Hepatocyte (in vitro differentiated cells): ENCODE measurements around the gene HDAC11. TPM values are rescaled to one million over a fixed set of nuclear protein-coding genes. Genes with fewer than 3 reads are reported as not detected.

Experiments
- DNase-seq: peaks from one replicate; pipeline ENCODE4 v3.0.0-alpha.2; 2016; ENCODE audit warnings: low spot score
- H2AFZ ChIP-seq: fragments of 200-600 bp; sonication (generic); 2 replicates; pipeline ENCODE4 v1.6.0; 2016; ENCODE audit warnings: antibody characterized with exemption, mild to moderate bottlenecking
- H3K27ac ChIP-seq: fragments of 200-600 bp; sonication (generic); 2 replicates; pipeline ENCODE4 v1.5.1; 2016; ENCODE audit warnings: mild to moderate bottlenecking
- H3K27me3 ChIP-seq: fragments of 200-600 bp; sonication (generic); 2 replicates; pipeline ENCODE4 v1.6.1; 2016
- H3K36me3 ChIP-seq: fragments of 200-600 bp; sonication (generic); replicated peaks from 2 replicates; pipeline ENCODE4 v1.5.1; 2016; ENCODE audit warnings: low read depth; ENCODE audit not compliant: insufficient read depth
- H3K4me1 ChIP-seq: fragments of 200-600 bp; sonication (generic); 2 replicates; pipeline ENCODE4 v1.5.1; 2016; ENCODE audit warnings: mild to moderate bottlenecking, moderate library complexity; ENCODE audit not compliant: insufficient read depth
- H3K4me2 ChIP-seq: fragments of 200-600 bp; sonication (generic); 2 replicates; pipeline ENCODE4 v1.6.0; 2016
- H3K4me3 ChIP-seq: fragments of 200-600 bp; sonication (generic); 2 replicates; pipeline ENCODE4 v1.5.1; 2016; ENCODE audit warnings: mild to moderate bottlenecking
- H3K79me2 ChIP-seq: fragments of 200-600 bp; sonication (generic); 2 replicates; pipeline ENCODE4 v1.6.0; 2017; ENCODE audit warnings: mild to moderate bottlenecking
- H3K9me2 ChIP-seq: fragments of 200-600 bp; sonication (generic); replicated peaks from 2 replicates; pipeline ENCODE4 v1.6.0; 2017; ENCODE audit warnings: mild to moderate bottlenecking; ENCODE audit not compliant: insufficient read depth
- H3K9me3 ChIP-seq: fragments of 200-600 bp; sonication (generic); 2 replicates; pipeline ENCODE4 v1.5.1; 2016; ENCODE audit warnings: low read depth, mild to moderate bottlenecking
- H4K20me1 ChIP-seq: fragments of 200-600 bp; sonication (generic); 2 replicates; pipeline ENCODE4 v1.6.0; 2016; ENCODE audit warnings: mild to moderate bottlenecking; ENCODE audit not compliant: insufficient read depth, poor library complexity, severe bottlenecking
- EZH2 ChIP-seq: fragments of 200-600 bp; sonication (generic); IDR thresholded peaks from 2 replicates; pipeline ENCODE4 v1.6.1; 2016; ENCODE audit warnings: antibody characterized with exemption, mild to moderate bottlenecking, borderline replicate concordance
- EZH2phosphoT487 ChIP-seq: fragments of 200-600 bp; sonication (generic); IDR thresholded peaks from one replicate; pipeline ENCODE4 v1.6.1; 2018; ENCODE audit warnings: antibody characterized with exemption, mild to moderate bottlenecking, low read depth, moderate library complexity; ENCODE audit not compliant: unreplicated experiment, severe bottlenecking
- WGBS: methylation state at CpG from one replicate; pipeline ENCODE4 v1.1.6; 2016; ENCODE audit warnings: low lambda C conversion rate; ENCODE audit errors: missing lambda C conversion rate; 5-methylcytosine and 5-hydroxymethylcytosine counted together
- polyA plus RNA-seq: library from polyadenylated mRNA; unstranded; fragments of >200 nt; fragmentation: Nextera tagmentation; extraction: Ambion mirVana; gene quantifications from 2 replicates; pipeline ENCODE4 v1.2.1, GENCODE V29; 2016
- small RNA-seq: library from RNA; depleted of rRNA; stranded (forward); fragments of <200 nt; gene quantifications from one replicate; pipeline ENCODE3, GENCODE V24; 2014
- total RNA-seq: library from RNA; depleted of rRNA; stranded (reverse); fragments of >200 nt; gene quantifications from 2 replicates; pipeline ENCODE4 v1.2.3, GENCODE V29; 2014
- TF ChIP-seq, protein P1 (sequence below): fragments of 200-600 bp; sonication (generic); IDR thresholded peaks from 2 replicates; pipeline ENCODE4 v1.5.1; 2016; ENCODE audit warnings: antibody characterized with exemption, mild to moderate bottlenecking; ENCODE audit not compliant: poor library complexity

HDAC11 gene
- total and polyA plus RNA-seq, 2 experiments from 2014 or later: 8.4 to 12.3 TPM

DNA sequence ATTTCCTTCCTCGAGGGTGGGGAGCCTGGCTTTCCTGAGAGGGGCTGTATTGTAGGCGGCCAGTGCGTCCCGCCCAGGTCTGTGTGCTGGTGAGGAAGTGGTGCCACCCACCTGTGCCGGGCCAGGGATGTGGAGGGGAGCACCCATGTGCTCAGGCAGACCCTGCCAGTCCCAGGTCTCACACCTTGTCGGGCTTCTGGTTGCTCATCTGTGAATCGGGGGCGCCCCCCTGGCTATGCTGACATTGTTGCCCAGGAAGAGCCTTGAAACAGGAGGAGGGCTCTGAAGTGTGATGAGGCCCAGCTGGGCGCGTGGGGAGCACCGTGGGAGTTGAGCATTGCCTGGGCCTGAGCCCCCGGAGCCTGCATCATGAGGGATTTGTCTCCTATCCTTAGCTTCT, 73.6 kb downstream of the HDAC11 start:
- H3K27ac ChIP-seq: no peak overlapping the region
- H3K36me3 ChIP-seq: no peaks in the 10 kb centered on the region
- H3K4me1 ChIP-seq: peaks cover 8% of the 10 kb centered on the region
- 89% methylated on average over 11 of the region's 12 CpGs for WGBS
- peaks cover 2% of the 10 kb centered on the region for H3K79me2 ChIP-seq
- H4K20me1 ChIP-seq: no peaks in the 10 kb centered on the region
- no peak overlapping the region for H3K4me3 ChIP-seq
- no peak overlapping the region for H3K4me2 ChIP-seq
- no peaks in the 10 kb centered on the region for H3K9me2 ChIP-seq
- no peak overlapping the region for H2AFZ ChIP-seq
- no peaks in the 10 kb centered on the region for H3K27me3 ChIP-seq
- DNase-seq: no peak
- no peak for TF ChIP-seq EZH2
- no peak for TF ChIP-seq EZH2phosphoT487
- TF ChIP-seq, protein P1, sequence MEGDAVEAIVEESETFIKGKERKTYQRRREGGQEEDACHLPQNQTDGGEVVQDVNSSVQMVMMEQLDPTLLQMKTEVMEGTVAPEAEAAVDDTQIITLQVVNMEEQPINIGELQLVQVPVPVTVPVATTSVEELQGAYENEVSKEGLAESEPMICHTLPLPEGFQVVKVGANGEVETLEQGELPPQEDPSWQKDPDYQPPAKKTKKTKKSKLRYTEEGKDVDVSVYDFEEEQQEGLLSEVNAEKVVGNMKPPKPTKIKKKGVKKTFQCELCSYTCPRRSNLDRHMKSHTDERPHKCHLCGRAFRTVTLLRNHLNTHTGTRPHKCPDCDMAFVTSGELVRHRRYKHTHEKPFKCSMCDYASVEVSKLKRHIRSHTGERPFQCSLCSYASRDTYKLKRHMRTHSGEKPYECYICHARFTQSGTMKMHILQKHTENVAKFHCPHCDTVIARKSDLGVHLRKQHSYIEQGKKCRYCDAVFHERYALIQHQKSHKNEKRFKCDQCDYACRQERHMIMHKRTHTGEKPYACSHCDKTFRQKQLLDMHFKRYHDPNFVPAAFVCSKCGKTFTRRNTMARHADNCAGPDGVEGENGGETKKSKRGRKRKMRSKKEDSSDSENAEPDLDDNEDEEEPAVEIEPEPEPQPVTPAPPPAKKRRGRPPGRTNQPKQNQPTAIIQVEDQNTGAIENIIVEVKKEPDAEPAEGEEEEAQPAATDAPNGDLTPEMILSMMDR: no peak
- H3K9me3 ChIP-seq: no peaks in the 10 kb centered on the region

- H3K4me2 ChIP-seq: peak overlapping the region; percentile 37
- DNase-seq: no peak
- TF ChIP-seq EZH2 (no peak), EZH2phosphoT487 (no peak)
- TF ChIP-seq, protein P1: no peak
- H4K20me1 ChIP-seq: no peaks in the 10 kb centered on the region
- no peaks in the 10 kb centered on the region for H3K36me3 ChIP-seq
- WGBS: 85% methylated on average over 11 of the region's 11 CpGs
- H3K4me1 ChIP-seq: peaks cover 8% of the 10 kb centered on the region
- peak overlapping the region; percentile 74 for H3K27ac ChIP-seq
- H2AFZ ChIP-seq: no peak overlapping the region
- H3K9me3 ChIP-seq: no peaks in the 10 kb centered on the region
- no peaks in the 10 kb centered on the region for H3K9me2 ChIP-seq
- H3K79me2 ChIP-seq: peaks cover 2% of the 10 kb centered on the region
- H3K4me3 ChIP-seq: no peak overlapping the region
- H3K27me3 ChIP-seq: no peaks in the 10 kb centered on the region
These were observed 75.6 kb downstream of the HDAC11 start for GRCh38 chr3:13555753-13556152.

Small RNA genes within 50 kb of the gene (small RNA-seq; reads per million reads assigned to genes)
- not detected for gene AC027124.2

Other genes with a start within 250 kb of the HDAC11 start
- gene NUP210, start 60.0 kb upstream of the HDAC11 start, total RNA-seq: 8.3 and 8.4 TPM in 2 replicates
- gene NUP210, start 60.0 kb upstream of the HDAC11 start, polyA plus RNA-seq: 6.3 and 6.7 TPM in 2 replicates
- gene FBLN2, start 68.8 kb downstream of the HDAC11 start, total RNA-seq: 73.8 and 75.8 TPM in 2 replicates
- gene FBLN2, start 68.8 kb downstream of the HDAC11 start, polyA plus RNA-seq: 76.2 and 85.6 TPM in 2 replicates